ENCODE results near the gene DNAH8. TPM values are rescaled to one million over a fixed set of nuclear protein-coding genes. Genes with fewer than 3 reads are reported as not detected.

Gene DNAH8
- total RNA-seq, 1 donor from 2014 or later: 0.24 TPM

DNA sequence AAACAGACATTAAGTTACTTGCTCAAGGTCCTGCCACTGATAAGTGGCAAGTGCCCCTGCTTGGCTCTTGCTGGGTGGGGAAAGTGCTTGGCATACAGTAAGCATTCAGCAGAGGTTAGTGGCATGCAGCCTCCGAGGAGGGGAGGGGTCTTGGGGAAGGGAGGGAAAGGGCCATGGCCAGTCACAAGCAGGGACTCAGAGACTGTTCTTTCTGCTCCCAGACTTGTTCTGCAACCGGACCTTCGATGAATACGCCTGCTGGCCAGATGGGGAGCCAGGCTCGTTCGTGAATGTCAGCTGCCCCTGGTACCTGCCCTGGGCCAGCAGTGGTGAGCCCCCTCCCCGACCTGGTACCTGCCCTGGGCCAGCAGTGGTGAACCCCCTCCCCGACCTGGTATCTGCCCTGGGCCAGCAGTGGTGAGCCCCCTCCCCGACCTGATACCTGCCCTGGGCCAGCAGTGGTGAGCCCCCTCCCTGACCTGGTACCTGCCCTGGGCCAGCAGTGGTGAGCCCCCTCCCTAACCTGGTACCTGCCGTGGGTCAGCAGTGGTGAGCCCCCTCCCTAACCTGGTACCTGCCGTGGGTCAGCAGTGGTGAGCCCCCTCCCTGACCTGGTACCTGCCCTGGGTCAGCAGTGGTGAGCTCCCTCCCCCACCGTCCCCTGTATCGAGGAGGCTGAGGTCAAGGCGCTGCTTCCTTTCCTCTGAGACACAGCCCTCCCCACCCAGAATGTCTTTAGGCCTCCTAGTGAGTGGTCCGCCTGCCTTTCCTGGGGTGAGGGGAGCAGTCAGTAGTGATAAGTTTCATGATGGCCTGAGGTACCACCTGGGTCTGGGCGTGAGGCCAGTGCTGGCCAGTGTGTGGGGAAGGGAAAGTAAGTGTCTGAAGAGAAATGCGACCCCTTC, 342.4 kb downstream of the DNAH8 start:
- no peak overlapping the region for H3K4me3 Mint-ChIP-seq (ENCODE audit: unreplicated experiment)
- H3K9me3 Mint-ChIP-seq (ENCODE audit: unreplicated experiment): no peaks in the 10 kb centered on the region
- no peak overlapping the region for H3K27ac Mint-ChIP-seq (ENCODE audit: unreplicated experiment)
- no peak for TF ChIP-seq CTCF (IDR thresholded peaks at IDR 0.05)
- no peaks in the 10 kb centered on the region for H3K36me3 Mint-ChIP-seq (ENCODE audit: unreplicated experiment)
- no peaks in the 10 kb centered on the region for H3K4me1 Mint-ChIP-seq (ENCODE audit: unreplicated experiment)
- DNase-seq (ENCODE audit: extremely low spot score, unreplicated experiment): no peak
- no peaks in the 10 kb centered on the region for H3K27me3 Mint-ChIP-seq (ENCODE audit: unreplicated experiment)

DNA sequence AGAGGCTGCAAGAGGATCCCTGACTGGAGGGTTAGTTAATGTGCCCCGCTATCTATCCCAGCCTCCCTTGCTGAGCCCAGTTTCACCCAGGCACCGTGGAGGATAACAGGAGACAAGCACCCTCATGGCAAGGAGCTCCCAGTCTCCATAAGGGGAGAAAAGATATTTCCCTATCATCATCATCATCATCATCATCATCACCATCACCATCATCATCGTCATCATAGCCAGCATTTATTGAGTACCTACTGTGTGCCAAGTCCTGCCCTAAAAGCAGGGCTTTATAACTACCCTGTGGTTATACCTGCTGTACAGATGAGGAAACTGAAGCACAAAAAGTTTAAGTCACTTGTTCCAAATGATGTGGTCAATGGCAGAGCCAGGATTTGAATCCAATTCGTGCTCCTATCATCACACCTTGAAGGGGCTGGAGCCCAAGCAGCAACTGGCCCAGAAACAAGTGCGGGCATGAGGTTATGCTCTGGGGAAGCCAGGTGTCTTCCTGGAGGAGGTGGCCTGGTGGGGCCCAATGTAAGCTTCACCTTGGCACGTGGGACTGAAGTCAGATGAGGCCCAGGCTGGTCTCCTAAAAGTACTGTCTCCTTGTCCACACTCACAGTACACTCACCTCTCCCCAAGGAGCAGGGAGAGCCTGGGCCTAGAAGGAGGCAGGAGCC, 343.5 kb downstream of the DNAH8 start:
- no peak for TF ChIP-seq CTCF (IDR thresholded peaks at IDR 0.05)
- H3K9me3 Mint-ChIP-seq (ENCODE audit: unreplicated experiment): no peaks in the 10 kb centered on the region
- no peak overlapping the region for H3K4me3 Mint-ChIP-seq (ENCODE audit: unreplicated experiment)
- peaks cover 3% of the 10 kb centered on the region for H3K27me3 Mint-ChIP-seq (ENCODE audit: unreplicated experiment)
- no peak overlapping the region for H3K27ac Mint-ChIP-seq (ENCODE audit: unreplicated experiment)
- H3K4me1 Mint-ChIP-seq (ENCODE audit: unreplicated experiment): no peaks in the 10 kb centered on the region
- no peaks in the 10 kb centered on the region for H3K36me3 Mint-ChIP-seq (ENCODE audit: unreplicated experiment)
- DNase-seq (ENCODE audit: extremely low spot score, unreplicated experiment): no peak

- H3K27me3 Mint-ChIP-seq (ENCODE audit: unreplicated experiment): peaks cover 7% of the 10 kb centered on the region
- no peaks in the 10 kb centered on the region for H3K36me3 Mint-ChIP-seq (ENCODE audit: unreplicated experiment)
- no peak overlapping the region for H3K4me3 Mint-ChIP-seq (ENCODE audit: unreplicated experiment)
- H3K27ac Mint-ChIP-seq (ENCODE audit: unreplicated experiment): no peak overlapping the region
- H3K9me3 Mint-ChIP-seq (ENCODE audit: unreplicated experiment): no peaks in the 10 kb centered on the region
- TF ChIP-seq CTCF (IDR thresholded peaks at IDR 0.05): no peak
- DNase-seq (ENCODE audit: extremely low spot score, unreplicated experiment): no peak
- H3K4me1 Mint-ChIP-seq (ENCODE audit: unreplicated experiment): no peaks in the 10 kb centered on the region
These were observed 344.6 kb downstream of the DNAH8 start for GRCh38 chr6:39059496-39060310.

GRCh38 chr6:39060467-39061160, 345.5 kb downstream of the DNAH8 start:
- H3K36me3 Mint-ChIP-seq (ENCODE audit: unreplicated experiment): no peaks in the 10 kb centered on the region
- no peak overlapping the region for H3K4me3 Mint-ChIP-seq (ENCODE audit: unreplicated experiment)
- H3K27me3 Mint-ChIP-seq (ENCODE audit: unreplicated experiment): peaks cover 12% of the 10 kb centered on the region
- TF ChIP-seq CTCF (IDR thresholded peaks at IDR 0.05): no peak
- DNase-seq (ENCODE audit: extremely low spot score, unreplicated experiment): no peak
- H3K4me1 Mint-ChIP-seq (ENCODE audit: unreplicated experiment): no peaks in the 10 kb centered on the region
- H3K27ac Mint-ChIP-seq (ENCODE audit: unreplicated experiment): no peak overlapping the region
- H3K9me3 Mint-ChIP-seq (ENCODE audit: unreplicated experiment): no peaks in the 10 kb centered on the region
